Astrocyte of the spinal cord (primary cell): ENCODE data around the gene SYNDIG1.

Experiments
- DNase-seq: peaks from one replicate; pipeline ENCODE4 v3.0.0; 2011; ENCODE audit warnings: low read depth, low spot score
- H3K4me3 ChIP-seq: 2 replicates; pipeline ENCODE4 v1.5.1; 2011; ENCODE audit warnings: low read depth, mild to moderate bottlenecking, low read length, moderate library complexity
- in situ Hi-C: cut with HindIII; loops from 2 replicates; pipeline ENCODE4 v1.10.0; 2017; ENCODE audit warnings: low sequenced_read_pairs
- TF ChIP-seq, protein P1 (sequence below): IDR thresholded peaks from 2 replicates; pipeline ENCODE4 v1.5.1; 2012; ENCODE audit warnings: low read depth, mild to moderate bottlenecking, low read length, inconsistent platforms

SYNDIG1 gene

DNA sequence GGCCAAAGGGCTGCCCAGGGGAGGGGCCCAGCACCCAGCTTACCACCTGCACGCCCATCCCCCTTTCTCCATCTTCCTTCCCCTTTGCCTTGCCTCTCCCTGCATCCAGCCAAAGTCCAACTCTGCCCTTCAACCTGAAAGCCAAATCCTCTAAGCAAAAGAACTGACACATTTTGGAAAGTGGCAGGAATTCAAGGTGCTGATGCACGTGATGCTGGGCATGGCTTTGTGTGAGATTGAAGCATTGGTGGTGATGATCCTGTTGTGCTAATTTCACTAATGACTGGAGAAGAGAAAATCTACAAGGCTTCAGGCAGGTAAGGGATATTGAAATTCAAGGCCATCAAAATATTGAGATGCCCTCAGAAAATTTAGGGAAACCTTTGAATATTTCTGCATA is 23.3 kb downstream of the SYNDIG1 start:
- H3K4me3 ChIP-seq, result no peak overlapping the region
- TF ChIP-seq, protein P1, sequence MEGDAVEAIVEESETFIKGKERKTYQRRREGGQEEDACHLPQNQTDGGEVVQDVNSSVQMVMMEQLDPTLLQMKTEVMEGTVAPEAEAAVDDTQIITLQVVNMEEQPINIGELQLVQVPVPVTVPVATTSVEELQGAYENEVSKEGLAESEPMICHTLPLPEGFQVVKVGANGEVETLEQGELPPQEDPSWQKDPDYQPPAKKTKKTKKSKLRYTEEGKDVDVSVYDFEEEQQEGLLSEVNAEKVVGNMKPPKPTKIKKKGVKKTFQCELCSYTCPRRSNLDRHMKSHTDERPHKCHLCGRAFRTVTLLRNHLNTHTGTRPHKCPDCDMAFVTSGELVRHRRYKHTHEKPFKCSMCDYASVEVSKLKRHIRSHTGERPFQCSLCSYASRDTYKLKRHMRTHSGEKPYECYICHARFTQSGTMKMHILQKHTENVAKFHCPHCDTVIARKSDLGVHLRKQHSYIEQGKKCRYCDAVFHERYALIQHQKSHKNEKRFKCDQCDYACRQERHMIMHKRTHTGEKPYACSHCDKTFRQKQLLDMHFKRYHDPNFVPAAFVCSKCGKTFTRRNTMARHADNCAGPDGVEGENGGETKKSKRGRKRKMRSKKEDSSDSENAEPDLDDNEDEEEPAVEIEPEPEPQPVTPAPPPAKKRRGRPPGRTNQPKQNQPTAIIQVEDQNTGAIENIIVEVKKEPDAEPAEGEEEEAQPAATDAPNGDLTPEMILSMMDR, result no peak
- in situ Hi-C loops, result no loop called here
- DNase-seq, result no peak

DNA sequence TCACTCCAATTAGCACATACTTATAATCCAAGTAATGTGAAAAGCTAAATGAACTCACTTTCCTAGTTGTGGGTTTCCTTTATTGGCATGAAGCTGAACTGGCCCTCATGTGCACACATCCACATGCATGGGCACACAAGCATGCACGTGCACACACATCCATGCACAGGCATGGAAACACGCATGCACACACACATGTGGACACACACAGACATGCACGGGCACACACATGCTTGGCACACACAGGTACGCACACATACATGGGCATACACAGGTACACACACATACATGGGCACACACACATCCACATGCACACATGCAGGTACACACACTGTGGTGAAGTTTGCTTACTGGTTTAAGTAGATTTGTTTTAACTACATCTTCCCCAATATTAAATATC is 23.8 kb downstream of the SYNDIG1 start:
- no peak for DNase-seq
- in situ Hi-C loops, result no loop called here
- TF ChIP-seq, protein P1, result no peak
- H3K4me3 ChIP-seq, result no peak overlapping the region

DNA sequence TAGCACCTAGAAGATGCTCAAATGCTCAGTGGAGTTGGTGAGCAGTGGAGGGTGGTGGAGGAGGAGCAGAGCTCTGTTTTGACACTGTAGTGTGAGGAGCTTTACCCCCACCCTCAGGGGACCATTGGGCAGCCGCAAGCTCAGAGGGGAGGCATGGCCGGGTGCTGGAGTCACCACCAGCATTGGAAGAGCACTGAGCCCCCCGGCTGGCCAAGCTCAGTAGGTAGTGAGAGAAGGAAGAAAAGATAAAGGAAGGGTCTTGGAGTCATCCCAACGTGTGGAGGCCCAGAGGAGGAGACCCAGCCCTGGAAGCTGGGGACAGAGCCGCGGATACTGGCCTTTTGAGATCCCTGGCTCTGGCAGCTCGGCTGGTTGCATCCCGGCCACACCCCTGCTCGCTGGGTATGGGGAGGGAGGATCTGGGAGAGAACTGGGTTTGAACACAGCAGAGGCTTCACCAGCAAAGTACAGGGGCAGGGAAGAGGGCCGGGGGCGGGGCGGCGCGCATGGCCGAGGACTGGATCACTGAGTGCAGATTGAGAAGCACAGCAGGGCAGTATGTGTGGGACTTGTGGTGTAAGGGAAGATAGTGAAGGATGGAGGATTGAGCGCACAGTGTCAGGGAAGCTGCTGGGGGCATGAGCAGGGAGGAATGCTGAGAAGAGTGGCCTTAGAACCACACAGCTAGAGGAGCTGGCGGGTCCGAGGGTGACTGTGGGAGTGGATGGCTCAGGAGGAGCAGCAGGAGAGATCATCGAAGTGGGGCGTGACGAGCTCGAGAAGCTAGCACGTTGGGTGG is 24.4 kb downstream of the SYNDIG1 start:
- H3K4me3 ChIP-seq, result no peak overlapping the region
- no peak for DNase-seq
- in situ Hi-C loops, result no loop called here
- TF ChIP-seq, protein P1, result no peak

- H3K4me3 ChIP-seq, result no peak overlapping the region
- no peak for DNase-seq
- TF ChIP-seq, protein P1, result no peak
- in situ Hi-C loops, result no loop called here
Measured at GRCh38 chr20:24494460-24494920, 25.1 kb downstream of the SYNDIG1 start.

DNA sequence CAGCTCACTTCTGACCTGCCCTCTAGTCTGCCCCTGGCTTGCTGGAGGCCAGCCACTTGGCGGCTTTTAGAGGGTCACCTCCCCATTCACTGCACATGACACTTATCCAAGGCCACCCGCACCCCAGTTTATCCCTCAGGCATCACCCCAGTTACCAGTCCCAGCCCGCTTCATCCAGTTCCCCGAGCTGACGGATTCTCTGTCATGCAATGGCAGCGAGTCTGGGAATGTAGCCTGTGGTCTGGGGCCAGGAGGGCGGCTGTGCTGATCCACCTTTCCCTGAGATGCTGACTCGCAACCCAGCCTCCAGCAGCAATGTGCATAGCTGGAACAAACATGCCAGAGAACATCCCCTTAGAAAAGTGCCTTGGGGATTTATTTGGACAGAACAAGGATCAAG is 25.8 kb downstream of the SYNDIG1 start:
- no peak for DNase-seq
- in situ Hi-C loops, result no loop called here
- TF ChIP-seq, protein P1, result no peak
- H3K4me3 ChIP-seq, result no peak overlapping the region

- no peak overlapping the region for H3K4me3 ChIP-seq
- DNase-seq, result peak; percentile 83
- TF ChIP-seq, protein P1, result no peak
- in situ Hi-C loops, result no loop called here
Measured at GRCh38 chr20:24497851-24498250, 28.4 kb downstream of the SYNDIG1 start.
